Measurements from ENCODE around the gene ZNF710.
A peak's percentile ranks its signal among the peaks of the same experiment; 100 is the strongest.
"Not testable (repeated sequence)": the region's sequence is repeated elsewhere in the genome, so short reads cannot be mapped to it uniquely, and the experiment has no call there.

ZNF710 gene, protein sequence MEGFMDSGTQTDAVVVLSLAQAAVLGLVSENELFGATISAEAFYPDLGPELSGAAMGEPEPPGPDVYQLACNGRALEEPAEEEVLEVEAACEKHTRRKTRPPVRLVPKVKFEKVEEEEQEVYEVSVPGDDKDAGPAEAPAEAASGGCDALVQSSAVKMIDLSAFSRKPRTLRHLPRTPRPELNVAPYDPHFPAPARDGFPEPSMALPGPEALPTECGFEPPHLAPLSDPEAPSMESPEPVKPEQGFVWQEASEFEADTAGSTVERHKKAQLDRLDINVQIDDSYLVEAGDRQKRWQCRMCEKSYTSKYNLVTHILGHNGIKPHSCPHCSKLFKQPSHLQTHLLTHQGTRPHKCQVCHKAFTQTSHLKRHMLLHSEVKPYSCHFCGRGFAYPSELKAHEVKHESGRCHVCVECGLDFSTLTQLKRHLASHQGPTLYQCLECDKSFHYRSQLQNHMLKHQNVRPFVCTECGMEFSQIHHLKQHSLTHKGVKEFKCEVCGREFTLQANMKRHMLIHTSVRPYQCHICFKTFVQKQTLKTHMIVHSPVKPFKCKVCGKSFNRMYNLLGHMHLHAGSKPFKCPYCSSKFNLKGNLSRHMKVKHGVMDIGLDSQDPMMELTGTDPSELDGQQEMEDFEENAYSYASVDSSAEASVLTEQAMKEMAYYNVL
- total RNA-seq = 15.1 to 21.8 reads per million in 2 experiments

DNA sequence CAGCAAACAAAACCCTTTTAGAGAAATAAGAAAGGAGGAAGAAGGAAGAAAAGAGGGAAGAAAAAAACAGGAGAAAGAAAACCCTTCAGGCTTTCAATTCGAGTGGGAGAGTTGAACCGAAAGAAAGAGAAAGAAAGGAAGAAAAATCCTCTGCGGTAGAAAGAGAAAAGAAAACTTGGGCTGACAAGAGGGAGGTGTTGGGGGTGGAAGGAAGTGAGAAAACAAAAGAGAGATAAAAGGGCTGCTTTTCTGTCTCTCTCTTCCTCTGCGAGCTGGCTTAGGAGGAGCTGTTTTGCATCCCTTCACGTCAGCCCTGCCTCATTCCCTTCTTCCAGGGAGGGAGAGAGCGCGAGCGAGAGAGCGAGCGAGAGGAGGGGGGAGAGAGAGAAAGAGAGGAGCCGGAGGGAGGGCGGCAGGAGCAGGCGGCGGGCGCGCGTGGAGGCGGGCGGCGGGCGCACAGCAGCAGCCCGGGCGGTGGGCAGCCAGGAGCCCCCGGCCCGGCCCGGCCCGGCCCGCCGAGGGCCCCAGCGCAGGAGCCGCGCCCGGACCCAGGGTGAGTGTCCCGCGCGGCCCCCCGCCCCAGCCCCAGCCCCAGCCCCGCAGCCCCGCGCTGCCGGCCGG is at the start of gene ZNF710:
TSS of gene ZNF710 (plus strand) at position 263 of the 621 bp plus-strand sequence. CDS start 65,814 bp downstream, outside the sequence.
- no peak for DNase-seq (ENCODE audit: low read depth)

DNA sequence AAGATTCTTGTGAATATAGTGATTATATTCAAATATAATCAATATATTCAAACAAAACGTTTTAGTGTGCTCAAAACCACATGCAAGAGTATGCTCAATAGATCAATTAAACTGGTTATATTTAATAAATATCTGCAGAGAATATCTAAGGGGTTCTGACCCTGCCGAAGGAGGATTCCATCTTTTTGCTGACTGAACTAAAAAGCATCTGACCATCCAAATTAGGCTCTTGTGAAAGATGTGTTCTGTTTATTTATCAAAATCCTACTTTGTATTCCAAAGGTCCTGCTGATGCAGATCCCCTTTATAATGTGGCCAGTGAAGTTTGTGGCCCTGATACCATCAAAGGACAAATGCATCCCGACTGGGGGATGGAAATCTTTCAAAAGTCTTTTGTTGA is 46.6 kb upstream of the ZNF710 start:
- no peak for DNase-seq (ENCODE audit: low read depth)

DNA sequence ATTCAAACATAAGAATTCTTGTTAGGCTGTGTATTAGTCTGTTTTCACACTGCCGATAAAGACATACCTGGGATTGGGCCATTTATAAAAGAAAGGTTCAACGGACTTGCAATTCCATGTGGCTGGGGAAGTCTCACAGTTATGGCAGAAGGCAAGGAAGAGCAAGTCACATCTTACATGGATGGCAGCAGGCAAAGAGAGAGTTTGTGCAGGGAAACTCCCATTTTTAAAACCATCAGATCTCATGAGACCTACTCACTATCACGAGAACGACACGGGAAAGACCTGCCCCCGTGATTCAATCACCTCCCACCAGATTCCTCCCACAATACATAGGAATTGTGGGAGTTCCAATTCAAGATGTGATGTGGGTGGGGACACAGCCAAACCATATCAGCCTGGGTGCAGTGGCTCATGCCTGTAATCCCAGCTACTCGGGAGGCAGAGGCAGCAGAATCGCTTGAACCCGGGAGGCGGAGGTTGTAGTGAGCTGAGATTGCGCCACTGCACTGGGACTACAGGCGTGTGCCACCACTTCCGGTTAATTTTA is 45.6 kb upstream of the ZNF710 start:
- DNase-seq (ENCODE audit: low read depth) = not testable (repeated sequence)

DNA sequence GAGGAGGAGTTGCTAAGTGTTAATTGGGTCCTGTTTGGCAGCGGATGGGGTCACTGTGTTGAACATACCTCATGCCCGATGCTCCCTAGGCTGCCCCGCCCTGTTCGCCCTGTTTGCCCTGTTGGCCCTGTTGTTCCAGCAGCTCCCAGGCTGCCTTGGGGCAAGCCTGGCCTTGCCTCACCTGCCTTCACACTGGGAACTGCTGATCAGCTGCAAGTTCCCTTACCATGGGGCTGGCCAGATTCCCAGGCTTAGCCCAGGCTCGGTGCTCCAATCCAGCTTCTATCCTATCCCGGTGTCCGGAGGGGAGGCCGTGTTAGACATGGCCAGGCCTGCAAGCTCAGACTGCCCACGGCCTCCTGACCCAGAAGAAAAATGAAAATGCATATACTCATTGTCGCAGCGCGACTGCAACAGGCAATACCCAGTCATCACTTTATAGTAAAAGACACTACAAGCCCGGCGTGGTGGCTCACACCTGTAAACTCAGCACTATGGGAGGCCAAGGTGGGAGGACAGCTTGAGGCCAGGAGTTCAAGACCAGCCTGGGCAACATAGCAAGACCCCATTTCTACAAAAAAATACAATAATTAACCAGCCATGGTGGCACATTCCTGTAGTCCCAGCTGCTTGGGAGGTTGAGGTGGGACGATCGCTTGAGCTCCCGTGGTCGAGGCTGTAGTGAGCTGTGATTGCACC is 42.9 kb upstream of the ZNF710 start:
- no peak for DNase-seq (ENCODE audit: low read depth)

DNA sequence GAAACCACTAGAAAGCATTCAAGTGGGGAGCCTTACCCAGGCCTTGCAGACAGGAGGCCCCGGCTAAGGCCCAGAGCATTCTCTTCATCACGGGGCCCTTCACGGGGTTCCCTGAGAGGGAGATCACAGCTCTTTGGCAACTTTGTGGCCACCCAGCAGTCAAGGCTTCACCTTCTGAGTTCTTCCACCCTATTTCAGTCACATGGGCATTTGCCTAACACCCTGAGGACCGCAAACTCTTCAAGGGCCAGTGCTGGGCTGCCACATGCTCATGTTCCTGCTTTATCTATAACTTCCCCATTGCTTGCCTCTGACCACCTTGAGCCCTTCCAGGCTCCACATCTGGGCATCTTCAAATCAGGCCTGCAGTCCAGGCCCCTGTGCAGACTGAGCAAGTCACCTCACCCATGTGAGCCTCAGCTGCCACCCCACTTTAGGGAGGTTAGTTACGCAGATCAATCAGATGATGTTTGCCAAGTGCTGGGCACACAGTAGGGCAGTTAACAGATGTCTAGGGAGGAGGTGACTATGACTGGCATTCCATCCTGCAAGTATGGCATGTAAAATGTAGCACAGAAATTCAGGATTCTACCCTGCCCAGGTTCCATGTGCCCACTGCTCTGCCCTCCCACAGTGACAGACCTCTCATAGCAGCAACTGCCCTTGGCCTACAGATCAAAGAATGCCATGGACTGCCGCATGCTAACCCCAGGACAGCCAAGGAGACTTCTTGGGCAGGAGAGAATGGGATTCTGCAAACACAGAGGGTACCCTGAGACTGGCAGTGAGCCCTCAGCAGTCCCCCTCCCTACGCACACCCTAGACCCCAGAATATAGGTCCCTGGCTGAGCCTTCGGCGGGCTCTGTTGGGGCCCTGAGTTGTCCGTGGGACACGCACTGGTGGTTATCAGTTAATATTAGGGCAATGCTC is 37.6 kb upstream of the ZNF710 start:
- DNase-seq (ENCODE audit: low read depth) = no peak

DNA sequence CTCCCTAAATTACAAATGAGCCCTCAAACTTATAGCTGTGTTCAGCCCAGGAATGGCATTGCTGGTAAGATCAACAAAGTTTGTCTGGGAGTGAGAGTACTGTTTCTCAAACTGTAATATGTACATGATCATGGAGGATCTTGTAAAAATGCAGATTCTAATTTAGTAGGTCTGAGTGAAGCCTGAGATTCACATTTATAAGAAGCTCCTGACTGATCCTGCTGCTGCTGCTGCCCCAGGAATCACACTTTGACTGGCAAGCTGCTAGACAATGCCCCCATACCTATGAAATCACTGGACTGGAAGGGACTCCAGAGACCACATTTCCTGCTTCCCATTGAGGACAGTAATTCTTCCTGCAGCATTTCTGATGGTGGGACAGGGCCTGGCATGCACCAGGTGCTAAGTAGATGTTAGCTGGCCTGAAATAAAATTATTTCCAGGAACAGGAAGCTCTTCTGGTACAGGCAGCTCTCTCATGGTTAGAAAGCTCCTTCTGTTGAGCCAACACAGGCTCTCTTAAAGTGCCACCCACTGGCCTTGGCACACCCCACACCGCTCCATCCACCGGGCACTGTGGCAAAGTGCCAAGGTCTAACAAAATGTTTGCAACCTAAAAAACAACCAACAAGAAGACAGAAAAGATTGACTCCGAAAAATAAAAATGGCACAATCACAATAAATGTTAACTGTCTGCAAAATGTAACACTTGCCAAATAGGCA is 36.7 kb upstream of the ZNF710 start:
- DNase-seq (ENCODE audit: low read depth) = no peak

DNA sequence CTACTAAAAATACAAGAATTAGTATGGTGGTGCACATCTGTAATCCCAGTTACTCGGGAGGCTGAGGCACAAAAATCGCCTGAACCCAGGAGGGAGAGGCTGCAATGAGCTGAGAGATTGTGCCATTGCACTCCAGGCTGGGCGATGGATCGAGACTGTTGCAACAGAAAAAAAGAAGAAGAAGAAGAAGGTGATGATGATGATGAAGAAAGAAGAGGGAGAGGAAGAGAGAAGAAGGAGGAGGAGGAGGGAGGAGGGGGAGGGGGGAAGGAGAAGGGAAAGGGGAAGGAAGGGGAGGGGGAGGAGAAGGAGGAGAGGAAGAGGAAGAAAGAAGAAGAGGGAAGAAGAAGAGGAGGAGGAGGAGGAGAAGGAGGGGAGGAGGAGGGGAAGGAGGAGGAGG is 33.2 kb upstream of the ZNF710 start:
- no peak for DNase-seq (ENCODE audit: low read depth)

DNA sequence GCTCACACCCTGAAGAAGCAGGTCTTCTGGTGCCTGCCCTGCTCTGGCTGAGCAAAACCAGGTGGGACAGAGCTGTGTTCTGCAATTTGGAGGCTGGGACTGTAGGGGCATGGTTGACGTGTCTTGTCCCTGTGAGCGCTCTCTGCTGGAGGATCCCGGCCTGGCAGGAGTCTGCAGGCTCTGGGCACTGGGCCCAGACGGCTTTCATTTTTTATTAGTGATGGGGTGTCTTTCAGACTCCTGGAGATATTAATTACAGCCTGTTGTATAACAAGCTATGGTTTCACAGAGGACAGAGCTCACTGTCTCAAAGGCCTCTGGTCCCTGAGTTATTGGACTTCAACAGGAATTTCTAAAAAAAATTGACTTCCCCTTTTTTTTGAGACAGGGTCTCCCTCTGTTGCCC is 29.5 kb upstream of the ZNF710 start:
- DNase-seq (ENCODE audit: low read depth) = peak; percentile 16

DNA sequence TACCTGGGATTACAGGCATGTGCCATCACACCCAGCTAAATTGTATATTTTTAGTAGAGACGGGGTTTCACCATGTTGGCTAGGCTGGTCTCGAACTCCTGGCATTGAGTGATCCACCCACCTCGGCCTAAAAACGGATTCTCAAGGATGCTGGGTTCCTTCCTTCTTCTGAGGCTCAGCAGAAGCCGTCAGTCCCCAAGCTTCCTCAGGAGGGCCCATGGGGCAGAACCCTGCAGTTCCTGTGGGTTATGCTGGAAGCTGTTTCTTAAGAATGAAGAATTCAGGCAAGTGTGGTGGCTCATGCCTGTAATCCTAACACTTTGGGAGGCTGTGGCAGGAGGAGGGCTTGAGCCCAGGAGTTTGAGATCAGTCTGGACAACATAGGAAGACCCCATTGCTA is 29.0 kb upstream of the ZNF710 start:
- no peak for DNase-seq (ENCODE audit: low read depth)

DNA sequence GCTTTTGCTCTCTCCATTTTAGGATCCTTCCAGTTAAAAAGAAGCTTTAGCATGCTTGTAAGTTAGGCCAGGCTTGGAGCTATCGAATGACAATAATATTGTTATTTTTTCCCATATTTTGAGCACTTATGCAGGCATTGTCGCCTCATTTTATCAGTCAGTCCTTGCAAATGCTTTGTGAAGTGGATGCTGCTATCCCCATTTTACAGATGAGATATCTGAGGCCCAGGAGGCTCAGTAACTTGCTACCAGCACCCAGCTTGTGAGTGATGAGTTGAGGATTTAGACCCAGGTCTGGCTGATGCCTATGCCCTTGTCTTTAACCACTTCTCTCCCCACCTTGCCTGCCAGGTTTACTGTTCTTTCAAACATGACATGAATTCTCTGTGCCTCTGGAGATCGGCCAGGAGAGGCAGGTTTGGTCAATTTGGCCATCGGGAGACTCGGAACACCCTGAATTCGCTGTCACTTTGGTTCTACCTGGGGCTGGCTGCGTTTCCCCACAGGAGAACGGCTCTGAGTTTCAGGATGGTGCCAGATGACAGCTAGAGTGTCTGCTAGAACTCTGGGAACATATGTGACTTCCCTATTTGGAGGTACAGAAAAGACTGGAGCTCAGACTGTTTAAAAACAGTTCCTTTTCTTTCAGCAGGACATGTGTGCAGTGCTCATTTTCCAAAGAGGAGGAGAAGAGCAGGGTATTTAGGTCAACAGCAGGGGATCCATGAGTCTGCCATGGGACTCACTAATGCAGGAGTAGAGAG is 25.5 kb upstream of the ZNF710 start:
- DNase-seq (ENCODE audit: low read depth) = no peak

DNA sequence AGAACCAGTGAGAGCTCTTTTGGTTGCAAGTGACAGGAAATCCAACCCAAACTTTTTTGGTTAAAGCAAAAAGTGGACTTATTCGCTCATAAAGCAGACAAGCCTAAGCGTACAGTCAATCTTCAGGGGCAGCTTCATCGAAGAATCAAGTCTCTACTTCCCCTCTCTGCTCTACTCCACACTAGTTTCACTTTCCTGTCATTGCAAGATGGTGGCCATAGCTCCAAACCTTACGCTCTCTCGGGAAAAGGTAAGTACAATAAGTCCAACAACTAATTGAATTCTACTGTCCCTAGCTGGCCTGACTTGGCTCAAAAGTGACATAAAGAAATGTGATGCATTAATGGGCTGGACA is 24.9 kb upstream of the ZNF710 start:
- no peak for DNase-seq (ENCODE audit: low read depth)

DNA sequence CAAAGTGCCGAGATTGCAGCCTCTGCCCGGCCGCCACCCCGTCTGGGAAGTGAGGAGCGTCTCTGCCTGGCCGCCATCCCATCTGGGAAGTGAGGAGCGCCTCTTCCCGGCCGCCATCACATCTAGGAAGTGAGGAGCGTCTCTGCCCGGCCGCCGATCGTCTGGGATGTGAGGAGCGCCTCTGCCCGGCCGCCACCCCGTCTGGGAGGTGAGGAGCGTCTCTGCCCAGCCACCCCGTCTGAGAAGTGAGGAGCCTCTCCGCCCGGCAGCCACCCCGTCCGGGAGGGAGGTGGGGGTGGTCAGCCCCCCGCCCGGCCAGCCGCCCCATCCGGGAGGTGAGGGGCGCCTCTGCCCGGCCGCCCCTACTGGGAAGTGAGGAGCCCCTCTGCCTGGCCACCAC is 23.3 kb upstream of the ZNF710 start:
- not testable (repeated sequence) for DNase-seq (ENCODE audit: low read depth)

DNA sequence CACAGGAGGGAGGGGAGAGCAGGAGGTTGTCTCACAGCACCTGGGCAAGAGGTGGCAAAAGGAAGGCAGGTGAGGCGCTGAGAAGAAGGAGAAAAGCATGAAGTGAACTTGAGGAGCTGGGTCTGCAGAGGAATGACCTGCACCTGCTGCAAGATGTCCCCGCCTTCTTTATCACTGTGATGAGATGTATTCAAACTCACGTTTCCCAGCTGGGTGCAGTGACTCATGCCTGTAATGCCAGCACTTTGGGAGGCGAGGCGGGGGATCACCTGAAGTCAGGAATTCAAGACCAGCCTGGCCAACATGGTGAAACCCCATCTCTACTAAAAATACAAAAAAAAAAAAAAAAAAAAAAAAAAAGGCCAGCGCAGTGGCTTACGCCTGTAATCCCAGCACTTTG is 22.2 kb upstream of the ZNF710 start:
- no peak for DNase-seq (ENCODE audit: low read depth)

DNA sequence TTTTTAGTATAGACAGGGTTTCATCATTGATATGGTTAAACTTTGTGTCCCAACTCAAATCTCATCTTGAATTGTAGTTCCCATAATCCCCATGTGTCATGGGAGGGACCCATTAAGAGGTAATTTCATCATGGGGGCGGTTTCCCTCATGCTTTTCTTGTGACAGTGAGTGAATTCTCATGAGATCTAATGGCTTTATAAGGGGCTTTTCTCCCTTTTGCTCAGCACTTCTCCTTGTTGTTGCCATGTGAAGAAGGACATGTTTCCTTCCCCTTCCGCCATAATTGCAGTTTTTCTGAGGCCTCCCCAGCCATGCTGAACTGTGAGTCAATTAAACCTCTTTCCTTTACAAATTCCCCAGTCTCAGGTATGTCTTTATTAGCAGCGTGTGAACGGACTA is 20.2 kb upstream of the ZNF710 start:
- no peak for DNase-seq (ENCODE audit: low read depth)

DNA sequence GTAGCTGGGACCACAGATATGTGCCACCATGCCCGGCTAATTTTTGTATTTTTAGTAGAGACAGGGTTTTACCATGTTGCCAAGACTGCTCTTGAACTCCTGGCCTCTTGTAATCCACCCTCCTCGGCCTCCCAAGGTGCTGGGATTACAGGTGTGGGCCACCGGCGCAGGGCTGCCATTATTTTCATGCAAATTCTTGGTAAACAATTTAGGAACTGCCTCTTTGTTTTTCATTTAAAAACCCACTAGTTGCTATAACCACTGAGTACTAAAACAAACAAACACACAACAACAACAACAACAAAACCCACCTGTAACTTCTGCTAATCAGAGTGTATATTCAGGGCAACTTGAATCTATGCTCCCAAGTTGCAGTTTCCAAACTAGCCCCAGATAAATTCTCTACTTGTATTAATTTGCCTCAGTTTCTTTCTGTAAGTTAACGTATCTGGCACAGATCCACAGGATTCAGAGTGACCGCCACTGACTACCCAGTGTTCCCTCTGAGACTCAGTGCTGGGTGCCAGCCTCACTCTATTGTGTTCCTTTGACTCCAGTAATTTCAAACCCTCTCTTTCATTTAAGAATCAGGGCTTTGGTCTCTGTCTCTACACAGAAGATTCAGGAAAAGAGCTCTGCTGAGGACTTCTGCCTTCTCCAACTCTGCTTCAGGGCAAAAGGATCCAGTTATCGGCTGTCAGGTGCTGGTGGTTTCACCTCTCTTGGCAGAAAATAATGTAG is 18.6 kb upstream of the ZNF710 start:
- no peak for DNase-seq (ENCODE audit: low read depth)

DNA sequence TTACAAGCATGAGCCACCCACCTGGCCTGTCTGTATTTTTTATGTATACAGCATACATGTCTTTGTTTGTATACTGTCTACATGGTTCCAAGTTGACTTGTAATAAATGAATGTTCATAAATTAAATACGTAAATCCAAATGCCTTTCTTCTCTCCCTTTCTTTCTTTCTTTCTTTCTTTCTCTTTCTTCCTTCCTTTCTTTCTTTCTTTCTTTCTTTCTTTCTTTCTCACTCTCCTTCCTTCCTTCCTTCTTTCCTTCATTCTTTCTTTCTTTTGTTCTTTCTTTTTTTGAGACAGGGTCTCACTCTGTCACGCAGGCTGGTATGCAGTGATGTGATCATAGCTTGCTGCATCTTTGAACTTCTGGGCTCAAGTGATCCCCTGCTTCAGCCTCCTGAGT is 17.1 kb upstream of the ZNF710 start:
- DNase-seq (ENCODE audit: low read depth) = no peak

DNA sequence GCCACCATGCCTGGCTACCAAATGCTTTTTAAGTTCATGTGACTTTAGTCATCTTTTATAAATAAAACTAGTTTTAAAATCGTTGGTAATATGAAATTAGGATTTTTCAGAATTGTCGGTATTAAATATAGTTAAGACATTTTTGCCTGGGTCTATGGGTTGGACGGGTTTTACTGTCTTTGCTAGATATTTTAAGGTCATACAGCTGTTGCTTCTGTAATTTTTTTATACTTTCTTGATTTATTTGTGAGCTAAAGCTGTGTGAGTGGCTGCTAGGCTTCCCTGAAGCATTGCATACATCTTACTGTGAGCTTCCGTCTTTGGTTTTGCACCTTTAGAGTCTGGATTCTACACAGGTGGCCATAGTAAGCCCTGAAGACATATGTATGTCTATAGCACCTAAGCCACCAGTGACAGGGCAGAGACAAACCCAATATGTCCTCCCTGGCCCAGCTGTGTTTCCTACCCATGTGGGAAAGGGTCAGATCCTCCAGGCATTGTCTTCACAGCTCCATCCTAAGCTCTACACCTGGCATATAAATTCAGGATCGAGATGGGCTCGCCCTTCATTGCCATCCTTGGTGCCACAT is 16.6 kb upstream of the ZNF710 start:
- DNase-seq (ENCODE audit: low read depth) = no peak

DNA sequence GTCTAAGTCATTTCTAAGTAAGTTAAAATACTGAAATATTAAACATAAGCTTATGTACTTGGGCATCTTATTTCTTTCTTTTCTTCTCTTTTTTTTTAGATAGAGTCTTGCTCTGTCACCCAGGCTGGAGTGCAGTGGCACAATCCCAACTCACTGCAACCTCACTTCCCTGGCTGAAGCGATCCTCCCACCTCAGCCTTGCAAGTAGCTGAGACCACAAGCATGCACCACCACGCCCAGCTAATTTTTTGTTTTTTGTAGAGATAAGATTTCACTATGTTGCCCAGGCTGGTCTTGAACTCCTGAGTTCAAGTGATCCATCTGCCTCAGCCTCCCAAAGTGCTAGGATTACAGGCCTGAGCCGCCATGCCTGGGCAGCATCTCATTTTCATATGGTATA is 16.0 kb upstream of the ZNF710 start:
- no peak for DNase-seq (ENCODE audit: low read depth)

DNA sequence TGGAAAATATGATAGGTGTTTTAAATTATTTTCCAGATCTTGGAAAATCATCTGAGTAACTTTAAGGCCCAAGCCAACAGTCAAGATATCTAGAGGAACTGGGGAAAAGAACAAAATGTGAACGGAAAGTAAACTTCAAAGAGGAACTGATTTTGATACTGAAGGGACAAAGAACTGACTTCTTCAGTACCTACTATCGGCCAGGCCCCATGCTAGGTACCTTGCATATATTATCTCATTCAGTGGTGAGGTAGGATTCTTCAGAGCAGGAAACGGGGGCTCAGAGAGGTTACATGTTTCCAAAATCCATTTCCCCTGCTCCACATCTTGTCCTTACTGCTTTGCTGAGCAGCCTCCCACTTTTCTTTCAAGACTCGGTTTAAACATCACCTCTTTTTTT is 9.8 kb upstream of the ZNF710 start:
- DNase-seq (ENCODE audit: low read depth) = no peak

Measured in T follicular helper cell (primary cell).